HepG2 (cell line): ENCODE measurements around the gene NOL4L. TPM values are rescaled to one million over a fixed set of nuclear protein-coding genes. Genes with fewer than 3 reads are reported as not detected.
A peak's percentile ranks its signal among the peaks of the same experiment; 100 is the strongest.

Experiments
- ASH2L ChIP-seq: fragments of 300-600, 200-600 bp; sonication (generic); IDR thresholded peaks from 2 replicates; pipeline ENCODE4 v1.7.0; 2017; ENCODE audit warnings: low read depth, mild to moderate bottlenecking, moderate library complexity, mixed read lengths, low read length; ENCODE audit not compliant: insufficient read length
- ATF3 ChIP-seq: sonication (generic); formaldehyde crosslinking; IDR thresholded peaks from 2 replicates; pipeline ENCODE4 v1.4.0; 2020; ENCODE audit warnings: missing genetic modification reagents
- CC2D1A ChIP-seq: sonication (generic); formaldehyde crosslinking; IDR thresholded peaks from 2 replicates; pipeline ENCODE4 v1.8.1; 2023; ENCODE audit warnings: mild to moderate bottlenecking, missing genetic modification reagents
- IRX3 ChIP-seq: sonication (generic); formaldehyde crosslinking; IDR thresholded peaks from 2 replicates; pipeline ENCODE4 v1.8.1; 2023; ENCODE audit warnings: mild to moderate bottlenecking, low read depth, missing genetic modification reagents, borderline replicate concordance
- NR3C1 ChIP-seq: sonication (generic); formaldehyde crosslinking; IDR thresholded peaks from 2 replicates; pipeline ENCODE4 v1.4.0; 2020; ENCODE audit warnings: missing genetic modification reagents
- SMAD1 ChIP-seq: sonication (generic); formaldehyde crosslinking; IDR thresholded peaks from 2 replicates; pipeline ENCODE4 v1.4.0; 2020; ENCODE audit warnings: missing genetic modification reagents, low read depth, mild to moderate bottlenecking, borderline replicate concordance
- SNAPC4 ChIP-seq: sonication (generic); formaldehyde crosslinking; IDR thresholded peaks from 2 replicates; pipeline ENCODE4 v1.4.0; 2020; ENCODE audit warnings: mild to moderate bottlenecking, missing genetic modification reagents
- TBX3 ChIP-seq: fragments of 450-650 bp; IDR thresholded peaks from 2 replicates; pipeline ENCODE4 v1.6.1; 2017; ENCODE audit warnings: antibody characterized with exemption, mild to moderate bottlenecking, inconsistent platforms, borderline replicate concordance
- TEAD2 ChIP-seq: sonication (generic); formaldehyde crosslinking; IDR thresholded peaks from 2 replicates; pipeline ENCODE4 v1.9.0; 2021; ENCODE audit warnings: missing genetic modification reagents
- ZGPAT ChIP-seq: IDR thresholded peaks from 2 replicates; pipeline ENCODE4 v1.6.1; 2016; ENCODE audit warnings: mild to moderate bottlenecking
- ZNF121 ChIP-seq: sonication (generic); formaldehyde crosslinking; IDR thresholded peaks from 2 replicates; pipeline ENCODE4 v1.5.0; 2020; ENCODE audit warnings: mild to moderate bottlenecking, missing genetic modification reagents
- ZNF335 ChIP-seq: sonication (generic); formaldehyde crosslinking; IDR thresholded peaks from 2 replicates; pipeline ENCODE4 v1.4.0; 2020; ENCODE audit warnings: missing genetic modification reagents
- ZNF691 ChIP-seq: sonication (generic); formaldehyde crosslinking; IDR thresholded peaks from 2 replicates; pipeline ENCODE4 v1.4.0; 2020; ENCODE audit warnings: missing genetic modification reagents, low read depth, mild to moderate bottlenecking, borderline replicate concordance
- ZNF704 ChIP-seq: sonication (generic); formaldehyde crosslinking; IDR thresholded peaks from 2 replicates; pipeline ENCODE4 v1.8.1; 2023; ENCODE audit warnings: mild to moderate bottlenecking, inconsistent platforms, moderate library complexity, missing genetic modification reagents, borderline replicate concordance
- ZNF724P ChIP-seq: sonication (generic); formaldehyde crosslinking; IDR thresholded peaks from 2 replicates; pipeline ENCODE4 v1.8.0; 2022; ENCODE audit warnings: missing genetic modification reagents, borderline replicate concordance
- ZNF737 ChIP-seq: sonication (generic); formaldehyde crosslinking; IDR thresholded peaks from 2 replicates; pipeline ENCODE4 v1.5.0; 2020; ENCODE audit warnings: missing genetic modification reagents, mild to moderate bottlenecking, borderline replicate concordance
- ZNF83 ChIP-seq: sonication (generic); formaldehyde crosslinking; IDR thresholded peaks from 2 replicates; pipeline ENCODE4 v1.4.0; 2020; ENCODE audit warnings: missing genetic modification reagents, mild to moderate bottlenecking, borderline replicate concordance
- polyA plus RNA-seq, 8 experiments: library from polyadenylated mRNA; depleted of rRNA in 3 of 8; stranded (reverse) in 7 of 8; unstranded in 1 of 8; fragments of >200 nt; fragmentation: Illumina TruSeq in 4 of 8; extraction: Trizol in 4 of 8; gene quantifications; 2 replicates each; pipeline versions ENCODE4 v1.2.1 to v1.2.3, GENCODE V29; 2011 to 2016; ENCODE audit warnings: low read depth in 4 of 8, missing spikeins in 1 of 8, mixed read lengths in 1 of 8; ENCODE audit not compliant: insufficient read depth in 1 of 8
- total RNA-seq, 5 experiments: library from RNA; depleted of rRNA; stranded (reverse); fragments of >200 nt; fragmentation: Illumina TruSeq; extraction: Trizol; gene quantifications; 2 replicates each; pipeline ENCODE4 v1.2.3, GENCODE V29; 2016; ENCODE audit warnings: low read depth in 1 of 5

Gene NOL4L
- total and polyA plus RNA-seq, 2 of the 13 experiments (the other 11 are each of a cell fraction or from before 2014, with no cell fraction given) = 16.6 to 35.4 TPM

GRCh38 chr20:32465092-32465900 is 119.8 kb downstream of the NOL4L start (continued):
- TF ChIP-seq TBX3 (peak; percentile 70; the same call in 1 of the 2 replicates), ZNF121 (CRISPR knock-in tag) (peak; percentile 82; the same call in 1 of the 2 replicates), ZNF704 (CRISPR knock-in tag) (peak; percentile 56; the same call in 1 of the 2 replicates), ZNF335 (CRISPR knock-in tag) (peak; percentile 95), ATF3 (CRISPR knock-in tag) (peak; percentile 90), SMAD1 (CRISPR knock-in tag) (no peak), CC2D1A (CRISPR knock-in tag) (no peak), TEAD2 (CRISPR knock-in tag) (no peak; the same call in 1 of the 2 replicates), NR3C1 (CRISPR knock-in tag) (no peak), ASH2L (peak; percentile 78), ZNF737 (CRISPR knock-in tag) (no peak), ZNF724P (CRISPR knock-in tag) (no peak; the same call in 1 of the 2 replicates), SNAPC4 (CRISPR knock-in tag) (peak; percentile 51; the same call in 1 of the 2 replicates), ZNF691 (CRISPR knock-in tag) (peak; percentile 95), ZNF83 (CRISPR knock-in tag) (peak; percentile 97), ZGPAT (CRISPR knock-in tag) (peak; percentile 94), IRX3 (CRISPR knock-in tag) (0 out of 2 replicates have a peak, but pooled peaks have one; percentile 73)
